Glutamatergic neuron (in vitro differentiated cells): ENCODE data around the gene AFF3. TPM values are rescaled to one million over a fixed set of nuclear protein-coding genes. Genes with fewer than 3 reads are reported as not detected.

Experiments used
- DNase-seq: peaks from one replicate; pipeline ENCODE4 v3.0.0; 2022
- H3K27ac Mint-ChIP-seq: one replicate; pipeline ENCODE4 v1.8.0; 2020; ENCODE audit warnings: mild to moderate bottlenecking, mixed read lengths, inconsistent platforms; ENCODE audit not compliant: unreplicated experiment
- H3K27me3 Mint-ChIP-seq: one replicate; pipeline ENCODE4 v1.8.0; 2020; ENCODE audit warnings: mild to moderate bottlenecking, moderate library complexity, mixed read lengths, inconsistent platforms; ENCODE audit not compliant: unreplicated experiment
- H3K36me3 Mint-ChIP-seq: one replicate; pipeline ENCODE4 v1.8.0; 2020; ENCODE audit warnings: mild to moderate bottlenecking, mixed read lengths, inconsistent platforms; ENCODE audit not compliant: unreplicated experiment
- H3K4me1 Mint-ChIP-seq: one replicate; pipeline ENCODE4 v1.8.0; 2020; ENCODE audit warnings: mild to moderate bottlenecking, low read depth, mixed read lengths, inconsistent platforms; ENCODE audit not compliant: unreplicated experiment
- H3K4me3 Mint-ChIP-seq: one replicate; pipeline ENCODE4 v1.8.0; 2020; ENCODE audit warnings: mild to moderate bottlenecking, mixed read lengths, inconsistent platforms; ENCODE audit not compliant: unreplicated experiment
- H3K9me3 Mint-ChIP-seq: one replicate; pipeline ENCODE4 v1.8.0; 2020; ENCODE audit warnings: mild to moderate bottlenecking, moderate library complexity, mixed read lengths, inconsistent platforms; ENCODE audit not compliant: unreplicated experiment
- CTCF ChIP-seq: fragments of 200-600 bp; sonication (generic); IDR thresholded peaks from one replicate; pipeline ENCODE4 v1.5.0; 2021; ENCODE audit not compliant: partially characterized antibody, unreplicated experiment
- total RNA-seq: library from RNA; stranded (reverse); fragmentation: NEBNext Ultra II Directional; extraction: Animal tissue kit (Norgen Biotek cat#: 25700); gene quantifications from one replicate; pipeline ENCODE4 v1.2.1, GENCODE V29; 2021; ENCODE audit not compliant: unreplicated experiment

Gene AFF3
- total RNA-seq, 1 donor from 2014 or later: 125 TPM

- TF ChIP-seq CTCF: no peak
- no peaks in the 10 kb centered on the region for H3K27me3 Mint-ChIP-seq
- H3K27ac Mint-ChIP-seq: peak overlapping the region; percentile 30
- H3K4me1 Mint-ChIP-seq: peaks cover 19% of the 10 kb centered on the region
- H3K9me3 Mint-ChIP-seq: peaks cover 3% of the 10 kb centered on the region
- peaks cover 8% of the 10 kb centered on the region for H3K36me3 Mint-ChIP-seq
- H3K4me3 Mint-ChIP-seq: no peak overlapping the region
- DNase-seq: no peak
These were observed 131.1 kb downstream of the AFF3 start for GRCh38 chr2:100011272-100011731.

GRCh38 chr2:100010606-100011005, 131.8 kb downstream of the AFF3 start:
- H3K4me1 Mint-ChIP-seq: peaks cover 19% of the 10 kb centered on the region

GRCh38 chr2:100009743-100010142, 132.6 kb downstream of the AFF3 start:
- no peak for TF ChIP-seq CTCF
- Mint-ChIP-seq H3K36me3 (peaks cover 8% of the 10 kb centered on the region), H3K27ac (no peak overlapping the region), H3K9me3 (no peaks in the 10 kb centered on the region), H3K4me1 (peaks cover 19% of the 10 kb centered on the region), H3K27me3 (no peaks in the 10 kb centered on the region), H3K4me3 (no peak overlapping the region)
- DNase-seq: no peak

More at GRCh38 chr2:100010606-100011005, 131.8 kb downstream of the AFF3 start:
- H3K27ac Mint-ChIP-seq: no peak overlapping the region
- no peak overlapping the region for H3K4me3 Mint-ChIP-seq
- no peaks in the 10 kb centered on the region for H3K27me3 Mint-ChIP-seq
- peaks cover 3% of the 10 kb centered on the region for H3K9me3 Mint-ChIP-seq
- peaks cover 8% of the 10 kb centered on the region for H3K36me3 Mint-ChIP-seq
- TF ChIP-seq CTCF: no peak
- no peak for DNase-seq

- no peak overlapping the region for H3K4me3 Mint-ChIP-seq
- no peak for TF ChIP-seq CTCF
- H3K27me3 Mint-ChIP-seq: no peaks in the 10 kb centered on the region
- H3K9me3 Mint-ChIP-seq: no peaks in the 10 kb centered on the region
- peaks cover 15% of the 10 kb centered on the region for H3K4me1 Mint-ChIP-seq
- peaks cover 8% of the 10 kb centered on the region for H3K36me3 Mint-ChIP-seq
- DNase-seq: no peak
- H3K27ac Mint-ChIP-seq: no peak overlapping the region
These were observed 133.4 kb downstream of the AFF3 start for GRCh38 chr2:100008956-100009355.

- Mint-ChIP-seq H3K36me3 (peaks cover 8% of the 10 kb centered on the region), H3K27ac (no peak overlapping the region), H3K27me3 (no peaks in the 10 kb centered on the region), H3K9me3 (no peaks in the 10 kb centered on the region), H3K4me1 (peaks cover 4% of the 10 kb centered on the region), H3K4me3 (no peak overlapping the region)
- no peak for DNase-seq
- TF ChIP-seq CTCF: no peak
These were observed 135.9 kb downstream of the AFF3 start for GRCh38 chr2:100006516-100006915.
